GM21717 (cell line): ENCODE results near the gene PLCH2.

ENCODE experiments used
- ATAC-seq: cut with Tn5 transposase; IDR thresholded peaks from one replicate; pipeline ENCODE4 v1.9.1; 2021; ENCODE audit warnings: mild to moderate bottlenecking, moderate library complexity; ENCODE audit not compliant: unreplicated experiment

PLCH2 gene

GRCh38 chr1:2528016-2528415 is 51.9 kb downstream of the PLCH2 start:
- ATAC-seq = no peak

- no peak for ATAC-seq
Measured at GRCh38 chr1:2528611-2528965, 52.5 kb downstream of the PLCH2 start.

GRCh38 chr1:2528966-2529783 is 53.1 kb downstream of the PLCH2 start:
- ATAC-seq = no peak

GRCh38 chr1:2529784-2530512 is 53.9 kb downstream of the PLCH2 start, which contains the start of gene HES5:
Gene HES5 (minus strand): TSS chr1:2530263. CDS start chr1:2530164, 99 bp downstream.
- ATAC-seq = no peak

GRCh38 chr1:2530513-2531361 is 54.6 kb downstream of the PLCH2 start:
- no peak for ATAC-seq

GRCh38 chr1:2532485-2533160 is 56.5 kb downstream of the PLCH2 start:
- ATAC-seq = no peak

GRCh38 chr1:2533365-2533764 is 57.3 kb downstream of the PLCH2 start:
- ATAC-seq = no peak

GRCh38 chr1:2534315-2534686 is 58.2 kb downstream of the PLCH2 start:
- no peak for ATAC-seq

- no peak for ATAC-seq
Measured at GRCh38 chr1:2534687-2535441, 58.8 kb downstream of the PLCH2 start.

- no peak for ATAC-seq
Measured at GRCh38 chr1:2535455-2535854, 59.4 kb downstream of the PLCH2 start.

GRCh38 chr1:2535981-2536380 is 59.9 kb downstream of the PLCH2 start:
- ATAC-seq = no peak

- no peak for ATAC-seq
Measured at GRCh38 chr1:2537784-2538115, 61.7 kb downstream of the PLCH2 start.

- no peak for ATAC-seq
Measured at GRCh38 chr1:2538376-2538775, 62.3 kb downstream of the PLCH2 start.

GRCh38 chr1:2538872-2539271 is 62.8 kb downstream of the PLCH2 start:
- ATAC-seq = no peak

GRCh38 chr1:2539312-2539907 is 63.3 kb downstream of the PLCH2 start:
- no peak for ATAC-seq

GRCh38 chr1:2540816-2541492 is 64.9 kb downstream of the PLCH2 start:
- ATAC-seq = no peak

GRCh38 chr1:2541619-2542245 is 65.6 kb downstream of the PLCH2 start:
- ATAC-seq = no peak

- no peak for ATAC-seq
Measured at GRCh38 chr1:2542246-2542915, 66.3 kb downstream of the PLCH2 start.
